Gastrocnemius medialis (tissue), 4 donors: Measurements from ENCODE around the gene ASB2.

ENCODE experiments used
- POLR2A ChIP-seq, 2 donors: fragments of 450-650 bp; IDR thresholded peaks; one replicate each; pipeline ENCODE4 v1.6.1; 2017; ENCODE audit warnings: antibody characterized with exemption in 2 of 2, mild to moderate bottlenecking in 2 of 2, moderate library complexity in 2 of 2
- TF ChIP-seq, protein P1 (sequence below), 5 experiments: fragments of 450-650 bp in 3 of 5; fragments of 200-600 bp in 2 of 5; sonication (generic) in 2 of 5; IDR thresholded peaks in 4 of 5; conservative IDR thresholded peaks in 1 of 5; 1 replicate in 4 of 5; 2 replicates in 1 of 5; pipeline ENCODE4 v1.5.1; 2016 to 2019; ENCODE audit warnings: antibody characterized with exemption in 5 of 5, mild to moderate bottlenecking in 3 of 5, moderate library complexity in 3 of 5

DNA sequence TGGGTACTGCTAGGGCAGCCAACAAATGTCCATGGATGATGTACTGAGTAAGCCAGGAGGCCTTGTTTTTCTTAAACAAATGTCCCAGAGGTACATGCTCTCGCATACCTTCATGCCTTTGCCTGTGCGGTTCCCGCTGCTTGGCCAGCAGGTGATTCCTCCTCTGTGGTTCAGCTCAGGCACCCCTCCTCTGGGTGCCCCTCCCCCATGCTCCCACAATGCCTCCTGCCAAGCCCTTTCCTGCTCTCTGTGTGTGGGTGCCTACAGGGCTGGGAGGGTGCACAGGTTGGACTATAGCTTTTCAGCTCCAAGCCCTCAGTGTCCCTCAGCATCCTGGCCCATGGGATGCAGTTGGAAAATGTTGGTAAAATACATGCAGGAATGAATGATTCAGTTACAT is 23.5 kb downstream of the ASB2 start:
- TF ChIP-seq, protein P1, sequence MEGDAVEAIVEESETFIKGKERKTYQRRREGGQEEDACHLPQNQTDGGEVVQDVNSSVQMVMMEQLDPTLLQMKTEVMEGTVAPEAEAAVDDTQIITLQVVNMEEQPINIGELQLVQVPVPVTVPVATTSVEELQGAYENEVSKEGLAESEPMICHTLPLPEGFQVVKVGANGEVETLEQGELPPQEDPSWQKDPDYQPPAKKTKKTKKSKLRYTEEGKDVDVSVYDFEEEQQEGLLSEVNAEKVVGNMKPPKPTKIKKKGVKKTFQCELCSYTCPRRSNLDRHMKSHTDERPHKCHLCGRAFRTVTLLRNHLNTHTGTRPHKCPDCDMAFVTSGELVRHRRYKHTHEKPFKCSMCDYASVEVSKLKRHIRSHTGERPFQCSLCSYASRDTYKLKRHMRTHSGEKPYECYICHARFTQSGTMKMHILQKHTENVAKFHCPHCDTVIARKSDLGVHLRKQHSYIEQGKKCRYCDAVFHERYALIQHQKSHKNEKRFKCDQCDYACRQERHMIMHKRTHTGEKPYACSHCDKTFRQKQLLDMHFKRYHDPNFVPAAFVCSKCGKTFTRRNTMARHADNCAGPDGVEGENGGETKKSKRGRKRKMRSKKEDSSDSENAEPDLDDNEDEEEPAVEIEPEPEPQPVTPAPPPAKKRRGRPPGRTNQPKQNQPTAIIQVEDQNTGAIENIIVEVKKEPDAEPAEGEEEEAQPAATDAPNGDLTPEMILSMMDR (IDR thresholded peaks at IDR 0.05 in 4 of 5, conservative IDR thresholded peaks at IDR 0.05 in 1 of 5), result no peak
- no peak for TF ChIP-seq POLR2A (IDR thresholded peaks at IDR 0.05)
